Breast epithelium (tissue), 3 donors: Measurements from ENCODE around the gene CACNB2.

Experiments used
- CTCF ChIP-seq, 3 donors: fragments of 450-650 bp; IDR thresholded peaks; one replicate each; pipeline ENCODE4 v1.5.1; 2016 to 2017; ENCODE audit warnings: antibody characterized with exemption in 3 of 3, mild to moderate bottlenecking in 3 of 3, moderate library complexity in 3 of 3
- POLR2A ChIP-seq: fragments of 450-650 bp; IDR thresholded peaks from one replicate; pipeline ENCODE4 v1.6.1; 2016; ENCODE audit warnings: antibody characterized with exemption, mild to moderate bottlenecking, moderate library complexity
- POLR2AphosphoS5 ChIP-seq, 3 donors: sonication (generic); formaldehyde crosslinking; IDR thresholded peaks; one replicate each; pipeline ENCODE4 v1.6.1; 2017; ENCODE audit warnings: antibody characterized with exemption in 3 of 3

DNA sequence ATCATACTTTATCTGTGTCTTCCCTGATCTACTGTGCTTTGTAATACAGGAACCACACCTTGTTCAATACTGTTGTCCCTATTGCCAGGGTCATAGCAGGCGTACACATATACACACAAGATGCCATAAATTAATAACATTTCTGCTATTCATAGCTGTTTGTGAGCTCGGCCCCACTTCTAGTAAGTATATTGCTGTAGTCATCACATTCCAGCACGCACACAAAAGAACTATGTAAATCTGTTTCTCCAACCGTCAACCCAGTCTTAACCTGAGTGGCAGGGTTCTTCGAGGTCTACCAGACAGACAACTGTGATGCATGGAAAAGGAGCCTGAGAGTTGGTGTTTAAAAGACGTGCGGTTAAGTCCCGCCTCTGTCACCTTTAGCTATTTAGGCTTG lies 5.7 kb upstream of the CACNB2 start:
- no peak for TF ChIP-seq POLR2A
- TF ChIP-seq CTCF (IDR thresholded peaks at IDR 0.05): no peak
- no peak for TF ChIP-seq POLR2AphosphoS5 (IDR thresholded peaks at IDR 0.05)
